IMR-90 (cell line): ENCODE data around the gene INPP5D. TPM values are rescaled to one million over a fixed set of nuclear protein-coding genes. Genes with fewer than 3 reads are reported as not detected.

Experiments used
- ATAC-seq: fragments of 200-7000 bp; cut with Tn5 transposase; 2 replicates; pipeline ENCODE4 v1.9.1; 2020; ENCODE audit warnings: low read depth, mild to moderate bottlenecking, moderate library complexity
- BruUV-seq: library from RNA; stranded (reverse); fragments of 400-500 nt; replicated peaks from 2 replicates; lab custom pipeline; 2021; lab: Mats Ljungman, UMichigan
- CTCF ChIA-PET: fragments of 300-600 bp; formaldehyde crosslinking; extraction: SDS; loops from one replicate; lab custom pipeline; 2021; ENCODE audit warnings: antibody characterized with exemption; lab: Yijun Ruan, JAX
- POLR2A ChIA-PET: fragments of 300-600 bp; sonication (Branson Sonifier 250); formaldehyde crosslinking; loops from one replicate; lab custom pipeline; 2022; ENCODE audit warnings: antibody characterized with exemption; ENCODE audit not compliant: unreplicated experiment; lab: Charles Lee
- DNase-seq: peaks from one replicate; pipeline ENCODE4 v3.0.0; 2013
- H2AFZ ChIP-seq: replicated peaks from 2 replicates; pipeline ENCODE3; 2013; ENCODE audit warnings: low read length, mild to moderate bottlenecking; ENCODE audit not compliant: poor library complexity
- H2AK5ac ChIP-seq: 2 replicates; pipeline ENCODE4 v1.6.1; 2013; ENCODE audit warnings: low read depth, low read length, inconsistent platforms
- H2AK9ac ChIP-seq: replicated peaks from 2 replicates; pipeline ENCODE3; 2013; ENCODE audit warnings: mild to moderate bottlenecking, low read depth, low read length, moderate library complexity; ENCODE audit not compliant: poor library complexity
- H2BK120ac ChIP-seq: 2 replicates; pipeline ENCODE4 v1.6.1; 2013; ENCODE audit warnings: low read depth, low read length, inconsistent platforms
- H2BK15ac ChIP-seq: 3 replicates; pipeline ENCODE4 v1.6.1; 2013; ENCODE audit warnings: low read depth, low read length, inconsistent platforms
- H2BK20ac ChIP-seq: 2 replicates; pipeline ENCODE4 v1.6.1; 2013; ENCODE audit warnings: low read depth, mild to moderate bottlenecking, inconsistent platforms, low read length, moderate library complexity
- H2BK5ac ChIP-seq: 2 replicates; pipeline ENCODE4 v1.6.1; 2013; ENCODE audit warnings: mild to moderate bottlenecking, low read depth, low read length, inconsistent platforms; ENCODE audit not compliant: poor library complexity, severe bottlenecking
- H3K14ac ChIP-seq: replicated peaks from 2 replicates; pipeline ENCODE4 v1.6.1; 2013; ENCODE audit warnings: low read depth, low read length, inconsistent platforms
- H3K18ac ChIP-seq: 2 replicates; pipeline ENCODE4 v1.6.1; 2013; ENCODE audit warnings: low read depth, low read length, control low read depth
- H3K23ac ChIP-seq: 2 replicates; pipeline ENCODE4 v1.6.1; 2013; ENCODE audit warnings: low read depth, low read length, inconsistent platforms
- H3K27ac ChIP-seq: 2 replicates; pipeline ENCODE4 v1.5.1; 2013; ENCODE audit warnings: mild to moderate bottlenecking, control low read depth, low read length; ENCODE audit not compliant: insufficient read depth
- H3K27me3 ChIP-seq: 2 replicates; pipeline ENCODE4 v1.6.1; 2013; ENCODE audit warnings: low read length; ENCODE audit not compliant: control insufficient read depth, insufficient read depth
- H3K36me3 ChIP-seq: 2 replicates; pipeline ENCODE4 v1.6.1; 2013; ENCODE audit warnings: low read length, mixed read lengths; ENCODE audit not compliant: control insufficient read depth, insufficient read depth
- H3K4ac ChIP-seq: 2 replicates; pipeline ENCODE4 v1.6.1; 2013; ENCODE audit warnings: low read depth, low read length, inconsistent platforms
- H3K4me1 ChIP-seq: 2 replicates; pipeline ENCODE4 v1.6.1; 2013; ENCODE audit warnings: low read length, mixed read lengths; ENCODE audit not compliant: control insufficient read depth, insufficient read depth
- H3K4me2 ChIP-seq: 2 replicates; pipeline ENCODE4 v1.6.1; 2013; ENCODE audit warnings: low read depth, mild to moderate bottlenecking, control low read depth, low read length, moderate library complexity
- H3K4me3 ChIP-seq: 2 replicates; pipeline ENCODE4 v1.5.1; 2013; ENCODE audit warnings: low read depth, mild to moderate bottlenecking, control low read depth, low read length, moderate library complexity; ENCODE audit not compliant: insufficient read depth
- H3K56ac ChIP-seq: 2 replicates; pipeline ENCODE4 v1.6.1; 2013; ENCODE audit warnings: low read length, inconsistent platforms; ENCODE audit not compliant: insufficient read depth; ENCODE audit errors: extremely low read depth
- H3K79me1 ChIP-seq, 2 experiments: 2 replicates each; pipeline ENCODE4 v1.6.1; 2013; ENCODE audit warnings: low read length in 2 of 2, inconsistent platforms in 1 of 2, low read depth in 1 of 2
- H3K9ac ChIP-seq: 2 replicates; pipeline ENCODE4 v1.6.1; 2013; ENCODE audit warnings: low read depth, low read length, control low read depth
- H3K9me1 ChIP-seq: 2 replicates; pipeline ENCODE4 v1.6.1; 2013; ENCODE audit warnings: low read length, inconsistent platforms; ENCODE audit not compliant: insufficient read depth
- H3K9me3 ChIP-seq: 2 replicates; pipeline ENCODE4 v1.6.1; 2013; ENCODE audit warnings: low read length; ENCODE audit not compliant: control insufficient read depth, insufficient read depth
- H4K20me1 ChIP-seq: 2 replicates; pipeline ENCODE4 v1.6.1; 2013; ENCODE audit warnings: low read length, inconsistent platforms; ENCODE audit not compliant: insufficient read depth
- H4K5ac ChIP-seq: 2 replicates; pipeline ENCODE4 v1.6.1; 2013; ENCODE audit warnings: mild to moderate bottlenecking, low read depth, low read length, control low read depth
- H4K8ac ChIP-seq, 2 experiments: 2 replicates each; pipeline ENCODE4 v1.6.1; 2013; ENCODE audit warnings: low read depth in 2 of 2, low read length in 2 of 2, control low read depth in 1 of 2, inconsistent platforms in 1 of 2
- H4K91ac ChIP-seq: 2 replicates; pipeline ENCODE4 v1.6.1; 2013; ENCODE audit warnings: low read depth, low read length, inconsistent platforms; ENCODE audit not compliant: insufficient read depth
- ELK1 ChIP-seq: fragments of 150-350 bp; IDR thresholded peaks from 2 replicates; pipeline ENCODE4 v1.6.1; 2016; ENCODE audit warnings: low read depth, mild to moderate bottlenecking, low read length, moderate library complexity, borderline replicate concordance
- FOS ChIP-seq: fragments of 150-350 bp; IDR thresholded peaks from 2 replicates; pipeline ENCODE4 v1.6.1; 2016; ENCODE audit warnings: low read depth, low read length
- MAZ ChIP-seq: IDR thresholded peaks from 2 replicates; pipeline ENCODE4 v1.6.1; 2012; ENCODE audit warnings: low read depth, mild to moderate bottlenecking, low read length, improper control_type of control experiment, moderate library complexity, borderline replicate concordance
- MXI1 ChIP-seq: IDR thresholded peaks from 2 replicates; pipeline ENCODE4 v1.6.1; 2012; ENCODE audit warnings: low read depth, mild to moderate bottlenecking, low read length, moderate library complexity, borderline replicate concordance
- POLR2A ChIP-seq: IDR thresholded peaks from 2 replicates; pipeline ENCODE4 v1.6.1; 2012; ENCODE audit warnings: mild to moderate bottlenecking, low read depth, low read length
- RAD21 ChIP-seq: IDR thresholded peaks from 2 replicates; pipeline ENCODE4 v1.6.1; 2012; ENCODE audit warnings: low read length, improper control_type of control experiment
- RFX5 ChIP-seq: IDR thresholded peaks from 2 replicates; pipeline ENCODE4 v1.8.0; 2012; ENCODE audit warnings: low read depth, mild to moderate bottlenecking, low read length, moderate library complexity
- WGBS, 2 experiments: methylation state at CpG; one replicate each; pipeline versions ENCODE4 v1.1.5 to v1.1.7; 2013; ENCODE audit warnings: missing lambda C conversion rate in 2 of 2; ENCODE audit not compliant: insufficient read length in 1 of 2; ENCODE audit errors: extremely low coverage in 2 of 2; 5-methylcytosine and 5-hydroxymethylcytosine counted together
- dilution Hi-C: fragments of 300-500 bp; cut with HindIII; formaldehyde crosslinking; loops from one replicate; pipeline ENCODE4 v1.14.3; 2018; ENCODE audit warnings: low sequenced_read_pairs; ENCODE audit not compliant: unreplicated experiment
- in situ Hi-C: fragments of 300-500 bp; cut with MboI; formaldehyde crosslinking; loops from 3 replicates; pipeline ENCODE4 v1.14.3; 2019; ENCODE audit warnings: low sequenced_read_pairs, inconsistent platforms, mixed read lengths
- intact Hi-C: fragments of 100-400 bp; cut with micrococcal nuclease; formaldehyde crosslinking; loops from 2 replicates; pipeline ENCODE4 v1.10.0; 2022
- polyA plus RNA-seq, 3 experiments: library from polyadenylated mRNA; depleted of rRNA; stranded (reverse); fragments of >200 nt; gene quantifications; 2 replicates each; pipeline ENCODE4 v1.2.3, GENCODE V29; 2012; ENCODE audit warnings: low replicate concordance in 1 of 3
- total RNA-seq: library from RNA; depleted of rRNA; stranded (reverse); fragments of >200 nt; gene quantifications from 2 replicates; pipeline ENCODE4 v1.2.3, GENCODE V29; 2012

INPP5D gene
- total and polyA plus RNA-seq, 2 of the 4 experiments (the other 2 are of a cell fraction), result 0.18 to 0.29 TPM

- Histone ChIP-seq H2BK20ac (no peak overlapping the region), H4K91ac (no peak overlapping the region), H3K4me2 (no peak overlapping the region), H4K8ac (no peak overlapping the region), H3K36me3 (no peaks in the 10 kb centered on the region), H4K5ac (no peak overlapping the region), H2BK120ac (no peak overlapping the region), H3K27me3 (peaks cover 4% of the 10 kb centered on the region; the same call in 1 of the 2 replicates), H3K27ac (no peak overlapping the region), H4K20me1 (no peaks in the 10 kb centered on the region), H3K9ac (no peak overlapping the region), H3K18ac (no peak overlapping the region), H2AFZ (no peak overlapping the region), H3K14ac (no peak overlapping the region), H3K4me1 (no peaks in the 10 kb centered on the region), H3K23ac (no peak overlapping the region), H2BK5ac (no peak overlapping the region), H3K56ac (no peak overlapping the region), H3K79me1 (no peaks in the 10 kb centered on the region), H3K4ac (no peak overlapping the region), H2BK15ac (no peak overlapping the region), H2AK5ac (no peak overlapping the region), H3K9me3 (peaks cover 3% of the 10 kb centered on the region; the same call in 1 of the 2 replicates), H3K4me3 (no peak overlapping the region), H3K9me1 (no peaks in the 10 kb centered on the region), H2AK9ac (no peak overlapping the region)
- CTCF ChIA-PET, result interaction anchor here (0.5 to 1.1 kb wide), 2 partner anchors 8 to 657 kb away, joined by 3 read pairs; partner anchors contain the start of gene ATG16L1
- in situ Hi-C loops (no loop called here), dilution Hi-C loops (no loop called here), intact Hi-C loops (no loop called here)
- DNase-seq (no peak), ATAC-seq (no peak)
- no TSS peak for BruUV-seq
- no CpG with 5 or more reads among the region's 4 CpGs for WGBS, 2 experiments
- no peak for TF ChIP-seq RAD21
- TF ChIP-seq MAZ, result no peak
- no peak for TF ChIP-seq ELK1
- TF ChIP-seq MXI1, result no peak
- TF ChIP-seq RFX5, result no peak
- no peak for TF ChIP-seq FOS
- TF ChIP-seq POLR2A, result no peak
- POLR2A ChIA-PET, result no interaction called here
These were observed 183.2 kb downstream of the INPP5D start for GRCh38 chr2:233243348-233243747.
